GM12864 (cell line): ENCODE results near the gene EML1.

ENCODE experiments used
- DNase-seq: peaks from one replicate; pipeline ENCODE4 v3.0.0-alpha.2; 2011; ENCODE audit warnings: low read depth
- H3K4me3 ChIP-seq: 2 replicates; pipeline ENCODE4 v1.5.1; 2011; ENCODE audit warnings: mild to moderate bottlenecking, low read depth, low read length, control low read depth
- TF ChIP-seq, protein P1 (sequence below): IDR thresholded peaks from 2 replicates; pipeline ENCODE4 v1.5.1; 2011; ENCODE audit warnings: low read depth, mild to moderate bottlenecking, moderate library complexity, low read length, control low read depth, inconsistent platforms; ENCODE audit errors: missing control alignments

EML1 gene

DNA sequence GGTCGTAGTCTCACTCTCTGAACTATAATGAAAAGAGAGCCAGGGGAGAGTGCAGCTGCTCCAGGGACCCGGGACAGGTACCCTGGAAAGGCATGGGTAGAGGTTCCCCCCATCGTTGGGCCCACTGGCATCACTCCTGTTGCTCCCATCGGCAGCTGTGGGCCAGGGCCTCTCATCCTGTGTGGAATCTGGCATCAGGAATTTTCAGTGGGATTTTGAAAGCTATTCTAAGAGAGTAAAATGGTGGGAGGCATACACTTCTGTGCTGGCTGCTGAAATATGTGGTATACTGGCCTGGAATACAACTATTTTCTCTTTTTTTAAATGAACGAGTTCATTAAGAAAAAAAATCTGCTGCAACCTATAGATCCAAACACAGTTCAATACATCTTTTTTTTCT, 38.1 kb downstream of the EML1 start:
- TF ChIP-seq, protein P1, sequence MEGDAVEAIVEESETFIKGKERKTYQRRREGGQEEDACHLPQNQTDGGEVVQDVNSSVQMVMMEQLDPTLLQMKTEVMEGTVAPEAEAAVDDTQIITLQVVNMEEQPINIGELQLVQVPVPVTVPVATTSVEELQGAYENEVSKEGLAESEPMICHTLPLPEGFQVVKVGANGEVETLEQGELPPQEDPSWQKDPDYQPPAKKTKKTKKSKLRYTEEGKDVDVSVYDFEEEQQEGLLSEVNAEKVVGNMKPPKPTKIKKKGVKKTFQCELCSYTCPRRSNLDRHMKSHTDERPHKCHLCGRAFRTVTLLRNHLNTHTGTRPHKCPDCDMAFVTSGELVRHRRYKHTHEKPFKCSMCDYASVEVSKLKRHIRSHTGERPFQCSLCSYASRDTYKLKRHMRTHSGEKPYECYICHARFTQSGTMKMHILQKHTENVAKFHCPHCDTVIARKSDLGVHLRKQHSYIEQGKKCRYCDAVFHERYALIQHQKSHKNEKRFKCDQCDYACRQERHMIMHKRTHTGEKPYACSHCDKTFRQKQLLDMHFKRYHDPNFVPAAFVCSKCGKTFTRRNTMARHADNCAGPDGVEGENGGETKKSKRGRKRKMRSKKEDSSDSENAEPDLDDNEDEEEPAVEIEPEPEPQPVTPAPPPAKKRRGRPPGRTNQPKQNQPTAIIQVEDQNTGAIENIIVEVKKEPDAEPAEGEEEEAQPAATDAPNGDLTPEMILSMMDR, result no peak
- DNase-seq, result no peak
- H3K4me3 ChIP-seq, result no peak overlapping the region

DNA sequence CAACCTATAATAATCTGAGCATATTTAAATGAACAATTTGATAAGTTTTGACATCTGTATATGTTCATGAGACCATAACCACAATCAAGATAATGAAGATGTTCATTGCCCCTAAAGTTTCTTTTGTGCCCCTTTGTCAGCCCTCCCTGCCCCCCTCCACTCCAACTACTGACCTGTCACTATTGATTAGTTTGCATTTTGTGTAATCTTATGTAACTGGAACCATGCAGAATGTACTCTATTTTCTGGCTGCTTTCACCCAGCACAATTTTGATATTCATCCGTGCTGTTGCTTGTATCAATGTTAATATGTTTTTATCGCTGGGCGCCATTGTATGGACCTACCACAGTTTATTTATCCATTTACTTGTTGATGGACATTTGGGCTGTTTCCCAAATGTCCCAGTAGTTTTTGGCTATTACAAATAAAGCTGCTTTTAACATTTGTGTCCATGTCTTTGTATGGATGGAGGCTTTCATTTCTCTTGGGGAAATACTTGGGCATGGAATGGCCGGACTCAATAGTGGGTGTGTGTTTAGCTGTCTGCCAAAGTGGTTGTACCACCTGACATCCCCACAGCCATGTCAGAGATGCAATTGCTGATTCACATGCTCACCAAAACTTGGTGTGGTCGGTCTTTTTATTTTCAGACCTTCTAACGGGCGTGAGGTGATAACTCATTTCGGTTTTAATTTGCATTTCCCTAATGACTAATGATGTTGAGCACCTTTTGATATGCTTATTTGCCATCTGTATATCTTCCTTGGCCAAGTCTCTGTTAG, 38.9 kb downstream of the EML1 start:
- TF ChIP-seq, protein P1, result no peak
- DNase-seq, result no peak
- H3K4me3 ChIP-seq, result no peak overlapping the region

DNA sequence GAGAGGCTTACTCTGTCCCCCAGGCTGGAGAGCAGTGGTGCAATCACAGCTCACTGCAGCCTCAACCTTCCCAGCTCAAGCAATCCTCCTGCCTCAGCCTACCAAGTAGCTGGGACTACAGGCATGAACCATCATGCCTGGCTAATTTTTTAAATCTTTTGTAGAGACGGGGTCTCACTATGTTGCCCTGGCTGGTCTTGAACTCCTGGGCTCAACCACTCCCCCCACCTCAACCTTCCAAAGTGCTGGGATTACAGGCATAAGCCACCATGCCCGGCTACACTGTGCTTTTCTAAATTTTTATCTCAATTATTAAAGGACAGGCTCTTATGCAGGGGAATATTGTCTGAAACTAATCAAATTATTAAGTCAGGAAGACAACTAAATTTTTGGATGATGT, 44.6 kb downstream of the EML1 start:
- no peak overlapping the region for H3K4me3 ChIP-seq
- no peak for DNase-seq
- TF ChIP-seq, protein P1, result no peak

DNA sequence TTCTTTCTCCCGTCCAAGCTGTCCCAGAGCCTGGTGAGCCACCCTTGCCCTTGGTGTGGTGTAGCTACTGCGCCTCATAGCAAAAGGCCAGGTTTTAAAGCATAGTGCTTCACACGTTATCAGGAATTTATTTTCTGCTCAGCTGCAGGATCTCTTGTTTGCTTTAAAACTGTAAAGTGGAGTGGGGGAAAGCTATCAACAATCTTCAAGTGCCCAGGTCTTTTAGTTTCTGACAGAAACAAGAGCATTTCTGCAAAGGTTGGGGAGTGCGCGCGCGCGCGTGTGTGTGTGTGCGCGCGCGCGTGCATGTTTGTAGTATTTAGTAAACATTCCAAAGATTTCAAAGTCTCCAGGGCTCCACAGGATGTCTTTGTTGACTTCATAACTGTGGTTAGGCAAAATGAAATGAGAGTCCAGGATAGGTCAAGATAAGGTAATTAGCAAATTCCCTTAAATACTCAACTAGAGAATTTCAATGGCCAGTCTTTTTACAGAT, 45.5 kb downstream of the EML1 start:
- no peak for DNase-seq
- no peak overlapping the region for H3K4me3 ChIP-seq
- TF ChIP-seq, protein P1, result no peak

DNA sequence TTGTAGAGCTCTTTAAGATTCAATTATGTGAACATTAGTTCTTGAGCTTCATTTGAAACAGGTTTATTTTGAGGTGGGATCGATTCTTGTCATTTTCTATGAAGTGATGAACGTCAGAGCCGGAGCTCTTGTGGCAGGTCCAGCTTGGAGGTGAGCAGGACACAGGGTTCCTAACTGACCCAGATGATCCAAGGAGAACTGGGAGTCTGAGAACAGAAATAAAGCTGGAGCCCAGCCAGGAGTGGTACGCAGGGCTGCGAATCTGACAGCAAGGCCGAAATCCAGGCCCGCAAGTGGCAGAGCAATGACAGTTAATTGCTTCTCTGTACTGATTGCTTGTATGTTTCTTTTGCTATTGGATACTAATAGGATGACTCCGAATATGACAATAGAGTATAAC, 46.5 kb downstream of the EML1 start:
- TF ChIP-seq, protein P1, result no peak
- no peak overlapping the region for H3K4me3 ChIP-seq
- no peak for DNase-seq

DNA sequence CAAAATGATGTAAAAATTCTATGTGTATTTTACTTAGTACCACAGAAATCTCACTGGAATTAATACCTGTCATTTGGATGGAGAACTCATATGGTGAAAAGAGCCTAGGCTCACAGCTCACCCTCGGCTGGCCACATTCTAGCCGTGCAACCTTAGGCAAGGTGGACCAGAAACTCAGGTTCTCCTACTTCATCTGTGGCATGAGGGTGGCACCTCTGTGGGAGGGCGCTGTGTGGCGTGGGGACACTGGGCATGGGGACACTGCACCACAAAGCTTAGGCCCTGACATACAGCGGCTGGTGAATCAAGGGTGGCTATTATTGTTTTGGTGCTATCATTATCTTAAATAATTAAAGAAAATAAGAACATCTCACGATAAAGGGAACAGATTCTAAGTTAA, 47.1 kb downstream of the EML1 start:
- no peak for DNase-seq
- H3K4me3 ChIP-seq, result no peak overlapping the region
- TF ChIP-seq, protein P1, result no peak

DNA sequence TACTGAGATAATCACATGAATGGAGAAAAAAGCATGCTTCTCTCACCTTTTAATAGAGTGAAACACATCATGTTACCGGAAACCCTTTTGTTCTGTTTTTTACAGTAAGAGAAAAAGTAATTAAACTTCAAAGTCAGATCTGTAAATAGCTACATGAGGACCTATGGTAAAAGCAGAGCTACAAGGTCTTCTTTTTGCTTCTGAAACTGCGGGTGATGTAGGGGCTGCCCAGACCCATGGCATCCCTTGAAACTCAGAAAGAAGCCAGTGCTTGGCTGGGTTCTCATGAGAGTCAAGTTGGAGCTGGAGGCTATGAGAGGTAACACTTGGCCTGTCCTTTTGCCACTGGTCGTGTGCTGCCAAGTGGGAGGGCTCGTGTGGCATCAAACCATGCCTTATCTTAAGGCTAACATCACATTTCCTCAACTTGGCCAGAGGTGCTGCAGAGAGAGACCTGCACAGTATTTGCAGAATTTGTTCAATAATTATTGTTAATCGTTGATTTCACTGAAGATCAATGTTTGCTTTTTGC, 47.6 kb downstream of the EML1 start:
- no peak for DNase-seq
- TF ChIP-seq, protein P1, result no peak
- no peak overlapping the region for H3K4me3 ChIP-seq
